ENCODE data around the gene LOXL3. TPM values are rescaled to one million over a fixed set of nuclear protein-coding genes. Genes with fewer than 3 reads are reported as not detected.

Gene LOXL3
- total RNA-seq, 2 donors from 2014 or later = 1.3 to 10.7 TPM

- Histone ChIP-seq H3K4me1 (replicated peaks) (peaks cover 11% of the 10 kb centered on the region), H3K9me3 (no peaks in the 10 kb centered on the region), H3K27ac (no peak within 1 kb of the TSS), H3K27me3 (replicated peaks; ENCODE audit: insufficient read depth) (peaks cover 44% of the 10 kb centered on the region), H3K4me3 (no peak within 1 kb of the TSS), H3K36me3 (no peaks in the 10 kb centered on the region)
- DNase-seq (ENCODE audit: low spot score) = no peak
- TF ChIP-seq POLR2A (IDR thresholded peaks at IDR 0.05) (no peak), CTCF (IDR thresholded peaks at IDR 0.05) (no peak), POLR2AphosphoS5 (IDR thresholded peaks at IDR 0.05) (no peak)
- intact Hi-C loops (cut with DNase I) = no loop called here
- 4% methylated on average over 42 of the region's 82 CpGs for WGBS
Observed at GRCh38 chr2:74514368-74515270, 39.1 kb downstream of the LOXL3 start, which contains the start of gene TLX2. Gene TLX2 (plus strand): TSS chr2:74514450. CDS start chr2:74514807, 357 bp downstream.

- Histone ChIP-seq H3K36me3 (no peaks in the 10 kb centered on the region), H3K4me1 (replicated peaks) (peaks cover 11% of the 10 kb centered on the region), H3K4me3 (no peak overlapping the region), H3K27ac (no peak overlapping the region), H3K9me3 (no peaks in the 10 kb centered on the region), H3K27me3 (replicated peaks; ENCODE audit: insufficient read depth) (peaks cover 41% of the 10 kb centered on the region)
- WGBS = 5% methylated on average over 52 of the region's 52 CpGs
- TF ChIP-seq POLR2A (IDR thresholded peaks at IDR 0.05) = no peak
- TF ChIP-seq POLR2AphosphoS5 (IDR thresholded peaks at IDR 0.05) = peak; percentile 5
- TF ChIP-seq CTCF (IDR thresholded peaks at IDR 0.05) = no peak
- DNase-seq (ENCODE audit: low spot score) = no peak
- intact Hi-C loops (cut with DNase I) = no loop called here
Observed at GRCh38 chr2:74513605-74514367, 40.0 kb downstream of the LOXL3 start.

GRCh38 chr2:74512744-74513604 lies 40.8 kb downstream of the LOXL3 start:
- no peak for DNase-seq (ENCODE audit: low spot score)
- intact Hi-C loops (cut with DNase I) = no loop called here
- H3K36me3 ChIP-seq = no peaks in the 10 kb centered on the region
- H3K9me3 ChIP-seq = no peaks in the 10 kb centered on the region
- WGBS = 7% methylated on average over 36 of the region's 36 CpGs
- H3K4me1 ChIP-seq (replicated peaks) = peaks cover 11% of the 10 kb centered on the region
- no peak overlapping the region for H3K27ac ChIP-seq
- TF ChIP-seq POLR2AphosphoS5 (IDR thresholded peaks at IDR 0.05) (no peak), POLR2A (IDR thresholded peaks at IDR 0.05) (no peak), CTCF (IDR thresholded peaks at IDR 0.05) (no peak)
- H3K4me3 ChIP-seq = no peak overlapping the region
- H3K27me3 ChIP-seq (replicated peaks; ENCODE audit: insufficient read depth) = peaks cover 41% of the 10 kb centered on the region

GRCh38 chr2:74511104-74511989 lies 42.4 kb downstream of the LOXL3 start:
- no peak for TF ChIP-seq CTCF (IDR thresholded peaks at IDR 0.05)
- no peak for TF ChIP-seq POLR2AphosphoS5 (IDR thresholded peaks at IDR 0.05)
- intact Hi-C loops (cut with DNase I) = no loop called here
- Histone ChIP-seq H3K27ac (no peak overlapping the region), H3K27me3 (replicated peaks; ENCODE audit: insufficient read depth) (peaks cover 40% of the 10 kb centered on the region), H3K4me1 (replicated peaks) (peaks cover 16% of the 10 kb centered on the region), H3K4me3 (no peak overlapping the region), H3K36me3 (no peaks in the 10 kb centered on the region), H3K9me3 (no peaks in the 10 kb centered on the region)
- no peak for DNase-seq (ENCODE audit: low spot score)
- 26% methylated on average over 11 of the region's 11 CpGs for WGBS

Measured in prostate gland (tissue), 2 donors.